Fibroblast of gingiva (primary cell): Measurements from ENCODE around the gene BAHCC1.

Source experiments
- DNase-seq: peaks from one replicate; pipeline ENCODE4 v3.0.0-alpha.2; 2011; ENCODE audit warnings: low read depth

The BAHCC1 gene

GRCh38 chr17:81443269-81443668, 48.0 kb downstream of the BAHCC1 start:
- DNase-seq: no peak

- DNase-seq: no peak
Observed at GRCh38 chr17:81444610-81445339, 49.5 kb downstream of the BAHCC1 start.

GRCh38 chr17:81445642-81446503, 50.6 kb downstream of the BAHCC1 start:
- peak; percentile 40 for DNase-seq

- no peak for DNase-seq
Observed at GRCh38 chr17:81447331-81447933, 52.2 kb downstream of the BAHCC1 start.

- no peak for DNase-seq
Observed at GRCh38 chr17:81448442-81448841, 53.2 kb downstream of the BAHCC1 start.

- no peak for DNase-seq
Observed at GRCh38 chr17:81448950-81449349, 53.7 kb downstream of the BAHCC1 start.

GRCh38 chr17:81449351-81449750, 54.1 kb downstream of the BAHCC1 start:
- DNase-seq: no peak

- DNase-seq: no peak
Observed at GRCh38 chr17:81451823-81452222, 56.6 kb downstream of the BAHCC1 start.

- DNase-seq: no peak
Observed at GRCh38 chr17:81452551-81452950, 57.3 kb downstream of the BAHCC1 start.

GRCh38 chr17:81453076-81453475, 57.8 kb downstream of the BAHCC1 start:
- no peak for DNase-seq

GRCh38 chr17:81453712-81454111, 58.5 kb downstream of the BAHCC1 start:
- DNase-seq: no peak

GRCh38 chr17:81454473-81454872, 59.2 kb downstream of the BAHCC1 start:
- DNase-seq: no peak

GRCh38 chr17:81455387-81455786, 60.1 kb downstream of the BAHCC1 start:
- DNase-seq: no peak

- DNase-seq: no peak
Observed at GRCh38 chr17:81456091-81456490, 60.8 kb downstream of the BAHCC1 start.

GRCh38 chr17:81456798-81457197, 61.5 kb downstream of the BAHCC1 start:
- DNase-seq: no peak

GRCh38 chr17:81457401-81457800, 62.1 kb downstream of the BAHCC1 start:
- DNase-seq: no peak

GRCh38 chr17:81457917-81458555, 62.8 kb downstream of the BAHCC1 start:
- DNase-seq: no peak

- no peak for DNase-seq
Observed at GRCh38 chr17:81458628-81459027, 63.4 kb downstream of the BAHCC1 start.

- DNase-seq: no peak
Observed at GRCh38 chr17:81459224-81459623, 64.0 kb downstream of the BAHCC1 start.

GRCh38 chr17:81459864-81460263, 64.6 kb downstream of the BAHCC1 start:
- no peak for DNase-seq

GRCh38 chr17:81460856-81461460, 65.7 kb downstream of the BAHCC1 start:
- no peak for DNase-seq
